ENCODE data around the gene RTN4RL1. TPM values are rescaled to one million over a fixed set of nuclear protein-coding genes. Genes with fewer than 3 reads are reported as not detected.

RTN4RL1 gene
- total RNA-seq, 1 donor from 2014 or later, result 50.3 TPM

GRCh38 chr17:2022647-2023240 is 2.4 kb downstream of the RTN4RL1 start:
- peak overlapping the region; percentile 85 for H3K4me3 Mint-ChIP-seq (ENCODE audit: unreplicated experiment)
- peaks cover 34% of the 10 kb centered on the region for H3K4me1 Mint-ChIP-seq (ENCODE audit: low read depth, unreplicated experiment)
- no peaks in the 10 kb centered on the region for H3K36me3 Mint-ChIP-seq (ENCODE audit: unreplicated experiment)
- peaks cover 25% of the 10 kb centered on the region for H3K9me3 Mint-ChIP-seq (ENCODE audit: unreplicated experiment)
- TF ChIP-seq, protein P1, sequence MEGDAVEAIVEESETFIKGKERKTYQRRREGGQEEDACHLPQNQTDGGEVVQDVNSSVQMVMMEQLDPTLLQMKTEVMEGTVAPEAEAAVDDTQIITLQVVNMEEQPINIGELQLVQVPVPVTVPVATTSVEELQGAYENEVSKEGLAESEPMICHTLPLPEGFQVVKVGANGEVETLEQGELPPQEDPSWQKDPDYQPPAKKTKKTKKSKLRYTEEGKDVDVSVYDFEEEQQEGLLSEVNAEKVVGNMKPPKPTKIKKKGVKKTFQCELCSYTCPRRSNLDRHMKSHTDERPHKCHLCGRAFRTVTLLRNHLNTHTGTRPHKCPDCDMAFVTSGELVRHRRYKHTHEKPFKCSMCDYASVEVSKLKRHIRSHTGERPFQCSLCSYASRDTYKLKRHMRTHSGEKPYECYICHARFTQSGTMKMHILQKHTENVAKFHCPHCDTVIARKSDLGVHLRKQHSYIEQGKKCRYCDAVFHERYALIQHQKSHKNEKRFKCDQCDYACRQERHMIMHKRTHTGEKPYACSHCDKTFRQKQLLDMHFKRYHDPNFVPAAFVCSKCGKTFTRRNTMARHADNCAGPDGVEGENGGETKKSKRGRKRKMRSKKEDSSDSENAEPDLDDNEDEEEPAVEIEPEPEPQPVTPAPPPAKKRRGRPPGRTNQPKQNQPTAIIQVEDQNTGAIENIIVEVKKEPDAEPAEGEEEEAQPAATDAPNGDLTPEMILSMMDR (IDR thresholded peaks at IDR 0.05; ENCODE audit: partially characterized antibody, unreplicated experiment), result no peak
- peak; percentile 27 for DNase-seq
- peak overlapping the region; percentile 22 for H3K27ac Mint-ChIP-seq (ENCODE audit: unreplicated experiment)
- peaks cover 29% of the 10 kb centered on the region for H3K27me3 Mint-ChIP-seq (ENCODE audit: unreplicated experiment)

- DNase-seq, result peak; percentile 41
- H3K4me3 Mint-ChIP-seq (ENCODE audit: unreplicated experiment), result peak overlapping the region; percentile 83
- H3K9me3 Mint-ChIP-seq (ENCODE audit: unreplicated experiment), result peaks cover 21% of the 10 kb centered on the region
- no peaks in the 10 kb centered on the region for H3K36me3 Mint-ChIP-seq (ENCODE audit: unreplicated experiment)
- peaks cover 42% of the 10 kb centered on the region for H3K4me1 Mint-ChIP-seq (ENCODE audit: low read depth, unreplicated experiment)
- TF ChIP-seq, protein P1 (IDR thresholded peaks at IDR 0.05; ENCODE audit: partially characterized antibody, unreplicated experiment), result no peak
- peak overlapping the region; percentile 99 for H3K27ac Mint-ChIP-seq (ENCODE audit: unreplicated experiment)
- peaks cover 26% of the 10 kb centered on the region for H3K27me3 Mint-ChIP-seq (ENCODE audit: unreplicated experiment)
Observed at GRCh38 chr17:2020721-2021120, 4.4 kb downstream of the RTN4RL1 start.

GRCh38 chr17:2019723-2020122 is 5.4 kb downstream of the RTN4RL1 start:
- Mint-ChIP-seq H3K4me1 (ENCODE audit: low read depth, unreplicated experiment) (peaks cover 48% of the 10 kb centered on the region), H3K27ac (ENCODE audit: unreplicated experiment) (peak overlapping the region; percentile 99), H3K36me3 (ENCODE audit: unreplicated experiment) (no peaks in the 10 kb centered on the region), H3K9me3 (ENCODE audit: unreplicated experiment) (peaks cover 23% of the 10 kb centered on the region), H3K4me3 (ENCODE audit: unreplicated experiment) (peak overlapping the region; percentile 83), H3K27me3 (ENCODE audit: unreplicated experiment) (peaks cover 33% of the 10 kb centered on the region)
- no peak for DNase-seq
- TF ChIP-seq, protein P1 (IDR thresholded peaks at IDR 0.05; ENCODE audit: partially characterized antibody, unreplicated experiment), result no peak

DNA sequence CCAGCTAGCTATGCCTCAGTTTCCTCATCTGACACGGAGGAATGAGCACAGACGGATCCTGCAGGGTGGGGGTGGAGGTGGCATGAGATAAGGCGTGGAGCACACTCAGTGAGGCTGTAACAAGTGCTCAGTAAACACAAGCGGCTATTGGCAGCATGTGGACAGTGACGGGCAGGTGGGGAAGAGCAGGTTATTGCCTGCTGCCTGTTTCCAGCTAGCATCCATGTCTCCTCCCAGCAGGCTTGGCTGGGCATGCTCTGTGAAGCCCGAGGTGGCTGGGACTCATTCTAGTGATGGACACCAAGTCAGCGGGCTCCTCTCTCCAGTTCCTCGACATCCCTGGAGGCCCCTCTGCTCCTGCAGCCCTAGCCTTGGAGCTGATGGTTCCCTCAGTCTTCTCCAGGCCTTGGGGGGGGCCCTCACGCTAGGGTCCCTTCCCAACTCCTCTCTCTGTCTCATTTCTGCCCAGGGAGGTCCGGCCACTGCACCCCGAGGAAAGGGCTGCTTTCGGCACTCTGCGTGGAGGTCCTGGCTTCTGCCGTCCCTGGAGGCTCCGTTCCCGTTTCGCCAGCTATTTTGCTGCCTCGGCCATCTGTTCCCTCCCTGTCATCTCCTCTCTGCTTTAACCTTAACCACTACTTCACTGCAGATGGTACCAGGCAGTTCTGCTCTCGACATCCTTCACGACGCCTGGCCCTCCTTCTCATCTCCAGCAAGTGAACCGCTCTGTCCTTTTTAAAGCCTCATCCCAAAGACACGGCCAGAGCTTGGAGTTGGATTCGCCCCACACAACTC is 6.2 kb downstream of the RTN4RL1 start:
- Mint-ChIP-seq H3K4me3 (ENCODE audit: unreplicated experiment) (peak overlapping the region; percentile 83), H3K36me3 (ENCODE audit: unreplicated experiment) (no peaks in the 10 kb centered on the region), H3K27ac (ENCODE audit: unreplicated experiment) (peak overlapping the region; percentile 99), H3K27me3 (ENCODE audit: unreplicated experiment) (peaks cover 35% of the 10 kb centered on the region), H3K9me3 (ENCODE audit: unreplicated experiment) (peaks cover 23% of the 10 kb centered on the region), H3K4me1 (ENCODE audit: low read depth, unreplicated experiment) (peaks cover 49% of the 10 kb centered on the region)
- peak; percentile 79 for DNase-seq
- TF ChIP-seq, protein P1 (IDR thresholded peaks at IDR 0.05; ENCODE audit: partially characterized antibody, unreplicated experiment), result no peak

Measured in glutamatergic neuron (in vitro differentiated cells).